Measurements from ENCODE around the gene GFY. TPM values are rescaled to one million over a fixed set of nuclear protein-coding genes. Genes with fewer than 3 reads are reported as not detected.

GFY gene
- total and polyA plus RNA-seq, 9 of the 15 experiments (the other 6 are each of a cell fraction or from before 2014, with no cell fraction given), result 0.06 to 0.40 (median 0.19) TPM; not detected in 3

DNA sequence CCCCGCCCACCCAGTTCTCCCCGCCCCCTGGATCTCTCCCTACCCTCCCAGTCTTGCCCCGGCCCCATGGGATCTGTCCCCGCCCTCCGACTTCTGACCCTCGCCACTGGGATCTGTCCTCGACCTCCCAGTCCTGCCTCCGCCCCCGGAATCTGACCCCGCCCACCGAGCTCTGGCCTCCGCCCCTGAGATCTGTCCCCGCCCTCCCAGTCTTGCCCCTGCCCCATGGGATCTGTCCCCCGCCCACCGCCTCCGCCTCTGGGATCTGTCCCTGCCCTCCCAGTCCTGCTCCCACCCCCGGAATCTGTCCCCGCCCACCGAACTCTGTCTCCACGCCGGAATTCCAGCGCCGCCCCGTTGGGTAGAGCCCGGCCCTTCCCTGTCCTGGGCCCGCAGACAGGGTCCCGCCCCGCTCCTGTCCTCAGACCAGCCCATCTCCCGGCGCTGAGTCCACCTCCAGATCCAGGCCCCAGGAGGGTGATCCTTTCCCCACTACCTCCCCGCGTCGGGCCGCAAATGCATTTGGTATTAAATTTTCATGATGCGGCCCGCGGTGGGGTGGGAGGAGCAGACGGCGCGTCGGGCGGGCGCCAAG is 17.7 kb downstream of the GFY start:
- WGBS (ENCODE audit: insufficient coverage, low coverage, missing lambda C conversion rate), result 0% methylated on average over 24 of the region's 43 CpGs
- ChIA-PET POLR2A (interaction anchor here (0.6 to 1.3 kb wide), 2 partner anchors 9 to 46 kb away, joined by 3 read pairs; no protein-coding TSS in a partner anchor), CTCF (ENCODE audit: low intra/inter-chr PET ratio) (interaction anchor here (0.6 to 3.1 kb wide), 3 partner anchors 50 to 215 kb away, joined by 3 to 59 read pairs (median 4); partner anchors contain the start of gene DKKL1)
- intact Hi-C loops (cut with micrococcal nuclease) (loop anchor here (1.0 to 10.0 kb wide), 4 partner anchors 20 to 291 kb away; partner anchors contain the start of gene PTH2), in situ Hi-C loops (cut with MboI) (no loop called here)
- Histone ChIP-seq H3K79me2 (ENCODE audit: control insufficient read depth, insufficient read depth, low read length) (0 out of 3 replicates have a peak, but pooled peaks cover under 1% of the 10 kb centered on the region), H4K20me1 (replicated peaks; ENCODE audit: control insufficient read depth, insufficient read depth, low read length) (no peaks in the 10 kb centered on the region; the same call in 1 of the 2 replicates), H3K4me2 (ENCODE audit: insufficient read depth, low read length) (peak overlapping the region; percentile 89), H3K4me1 (replicated peaks in 1 of 2; ENCODE audit: control insufficient read depth in 2 of 2, insufficient read depth in 2 of 2, low read length in 2 of 2) (peaks cover 26 to 52% of the 10 kb centered on the region in 2 experiments), H3K9me1 (ENCODE audit: control insufficient read depth, insufficient read depth, low read length) (no peaks in the 10 kb centered on the region), H2AFZ (ENCODE audit: low read depth, low read length) (peak overlapping the region; percentile 99), H3K9me3 (replicated peaks; ENCODE audit: control insufficient read depth, insufficient read depth, low read depth, low read length) (no peaks in the 10 kb centered on the region), H3K27me3 (ENCODE audit: control insufficient read depth in 2 of 2, insufficient read depth in 2 of 2, low read length in 2 of 2) (peaks cover 7 to 19% of the 10 kb centered on the region in 2 experiments; a peak in 4 of 5 replicates), H3K9ac (ENCODE audit: insufficient read depth in 1 of 2, low read depth in 2 of 2, low read length in 2 of 2) (peak overlapping the region; percentile 67 to 89), H3K4me3 (peak overlapping the region; percentile 84), H3K27ac (ENCODE audit: extremely low read depth, low read depth, low read length) (peak overlapping the region; percentile 78), H3K36me3 (ENCODE audit: control insufficient read depth, insufficient read depth, low read length) (peaks cover 16% of the 10 kb centered on the region; the same call in 1 of the 3 replicates)
- ATAC-seq, result peak; percentile 68
- BruUV-seq (replicated peaks), result no TSS peak
- FAIRE-seq, result no peak
- DNase-seq (ENCODE audit: extremely low read depth in 1 of 4, low spot score in 3 of 4), result peak; percentile 85 to 95 (median 89)
- TF ChIP-seq, protein P1, sequence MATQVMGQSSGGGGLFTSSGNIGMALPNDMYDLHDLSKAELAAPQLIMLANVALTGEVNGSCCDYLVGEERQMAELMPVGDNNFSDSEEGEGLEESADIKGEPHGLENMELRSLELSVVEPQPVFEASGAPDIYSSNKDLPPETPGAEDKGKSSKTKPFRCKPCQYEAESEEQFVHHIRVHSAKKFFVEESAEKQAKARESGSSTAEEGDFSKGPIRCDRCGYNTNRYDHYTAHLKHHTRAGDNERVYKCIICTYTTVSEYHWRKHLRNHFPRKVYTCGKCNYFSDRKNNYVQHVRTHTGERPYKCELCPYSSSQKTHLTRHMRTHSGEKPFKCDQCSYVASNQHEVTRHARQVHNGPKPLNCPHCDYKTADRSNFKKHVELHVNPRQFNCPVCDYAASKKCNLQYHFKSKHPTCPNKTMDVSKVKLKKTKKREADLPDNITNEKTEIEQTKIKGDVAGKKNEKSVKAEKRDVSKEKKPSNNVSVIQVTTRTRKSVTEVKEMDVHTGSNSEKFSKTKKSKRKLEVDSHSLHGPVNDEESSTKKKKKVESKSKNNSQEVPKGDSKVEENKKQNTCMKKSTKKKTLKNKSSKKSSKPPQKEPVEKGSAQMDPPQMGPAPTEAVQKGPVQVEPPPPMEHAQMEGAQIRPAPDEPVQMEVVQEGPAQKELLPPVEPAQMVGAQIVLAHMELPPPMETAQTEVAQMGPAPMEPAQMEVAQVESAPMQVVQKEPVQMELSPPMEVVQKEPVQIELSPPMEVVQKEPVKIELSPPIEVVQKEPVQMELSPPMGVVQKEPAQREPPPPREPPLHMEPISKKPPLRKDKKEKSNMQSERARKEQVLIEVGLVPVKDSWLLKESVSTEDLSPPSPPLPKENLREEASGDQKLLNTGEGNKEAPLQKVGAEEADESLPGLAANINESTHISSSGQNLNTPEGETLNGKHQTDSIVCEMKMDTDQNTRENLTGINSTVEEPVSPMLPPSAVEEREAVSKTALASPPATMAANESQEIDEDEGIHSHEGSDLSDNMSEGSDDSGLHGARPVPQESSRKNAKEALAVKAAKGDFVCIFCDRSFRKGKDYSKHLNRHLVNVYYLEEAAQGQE (IDR thresholded peaks at IDR 0.05; ENCODE audit: borderline replicate concordance), result no peak
- TF ChIP-seq, protein P1 (CRISPR knock-in tag; IDR thresholded peaks at IDR 0.05; ENCODE audit: low read depth), result no peak
- TF ChIP-seq HDAC2 (IDR thresholded peaks at IDR 0.05) (no peak), ZBTB7A (IDR thresholded peaks at IDR 0.05; ENCODE audit: borderline replicate concordance, control insufficient read depth, low read depth, low read length) (peak; percentile 20; the same call in 1 of the 2 replicates), UBTF (IDR thresholded peaks at IDR 0.05; ENCODE audit: borderline replicate concordance in 1 of 2, low read depth in 2 of 2, low read length in 2 of 2) (0 out of 4 replicates have a peak, but pooled peaks of 1 of the 2 experiments have one; percentile 8), JUN (IDR thresholded peaks at IDR 0.05; ENCODE audit: borderline replicate concordance, low read depth, low read length) (no peak), JUN (CRISPR knock-in tag; IDR thresholded peaks at IDR 0.05; ENCODE audit: borderline replicate concordance) (no peak)
- TF ChIP-seq, protein P2, sequence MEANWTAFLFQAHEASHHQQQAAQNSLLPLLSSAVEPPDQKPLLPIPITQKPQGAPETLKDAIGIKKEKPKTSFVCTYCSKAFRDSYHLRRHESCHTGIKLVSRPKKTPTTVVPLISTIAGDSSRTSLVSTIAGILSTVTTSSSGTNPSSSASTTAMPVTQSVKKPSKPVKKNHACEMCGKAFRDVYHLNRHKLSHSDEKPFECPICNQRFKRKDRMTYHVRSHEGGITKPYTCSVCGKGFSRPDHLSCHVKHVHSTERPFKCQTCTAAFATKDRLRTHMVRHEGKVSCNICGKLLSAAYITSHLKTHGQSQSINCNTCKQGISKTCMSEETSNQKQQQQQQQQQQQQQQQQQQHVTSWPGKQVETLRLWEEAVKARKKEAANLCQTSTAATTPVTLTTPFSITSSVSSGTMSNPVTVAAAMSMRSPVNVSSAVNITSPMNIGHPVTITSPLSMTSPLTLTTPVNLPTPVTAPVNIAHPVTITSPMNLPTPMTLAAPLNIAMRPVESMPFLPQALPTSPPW (CRISPR knock-in tag; IDR thresholded peaks at IDR 0.05), result no peak; the same call in 1 of the 2 replicates
